C4-2B (cell line): ENCODE data around the gene FBLIM1.

ENCODE experiments used
- ZFX ChIP-seq: fragments of 450-650 bp; IDR thresholded peaks from 2 replicates; pipeline ENCODE4 v1.6.1; 2017
- TF ChIP-seq, protein P1 (sequence below): fragments of 450-650 bp; conservative IDR thresholded peaks from 2 replicates; pipeline ENCODE4 v1.5.1; 2017; ENCODE audit warnings: mild to moderate bottlenecking

DNA sequence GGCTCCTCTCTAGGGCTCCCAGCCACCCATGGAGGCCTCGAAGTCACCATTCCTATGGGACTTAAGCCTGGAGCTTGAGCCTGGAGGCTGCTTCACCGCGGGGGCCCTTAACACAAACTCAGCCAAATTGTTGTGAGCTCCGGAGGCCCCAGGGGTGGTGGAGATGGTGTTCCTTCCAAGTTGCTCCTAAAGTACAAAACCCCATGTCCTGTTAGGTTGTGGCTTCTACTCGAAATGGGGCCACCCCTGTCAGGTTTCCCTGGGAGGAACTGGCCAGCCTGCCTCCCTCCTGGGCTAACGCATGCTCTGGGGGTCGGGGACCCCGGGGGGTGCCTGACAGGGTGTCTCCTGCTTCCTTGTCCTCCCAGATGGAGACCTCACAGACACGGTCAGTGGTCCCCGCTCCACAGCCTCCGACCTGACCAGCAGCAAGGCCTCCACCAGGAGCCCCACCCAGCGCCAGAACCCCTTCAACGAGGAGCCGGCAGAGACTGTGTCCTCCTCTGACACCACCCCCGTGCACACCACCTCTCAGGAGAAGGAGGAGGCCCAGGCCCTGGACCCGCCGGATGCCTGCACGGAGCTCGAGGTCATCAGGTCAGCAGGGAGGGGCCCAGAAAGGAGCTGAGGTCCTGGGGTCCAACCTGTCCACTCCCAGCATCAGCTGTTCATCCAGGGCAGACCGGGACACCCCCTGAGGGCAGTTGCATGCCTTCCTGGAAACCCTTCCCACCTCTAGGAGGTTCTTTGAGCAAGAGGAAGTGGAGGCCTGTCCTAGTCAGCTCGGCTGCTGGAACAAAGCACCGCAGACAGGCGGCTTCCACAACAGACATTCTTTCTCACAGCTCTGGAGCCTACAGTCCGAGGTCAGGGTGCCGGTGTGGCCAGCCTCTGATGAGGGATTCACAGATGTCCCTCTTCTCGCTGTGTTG is 33.4 kb upstream of the FBLIM1 start:
- TF ChIP-seq, protein P1, sequence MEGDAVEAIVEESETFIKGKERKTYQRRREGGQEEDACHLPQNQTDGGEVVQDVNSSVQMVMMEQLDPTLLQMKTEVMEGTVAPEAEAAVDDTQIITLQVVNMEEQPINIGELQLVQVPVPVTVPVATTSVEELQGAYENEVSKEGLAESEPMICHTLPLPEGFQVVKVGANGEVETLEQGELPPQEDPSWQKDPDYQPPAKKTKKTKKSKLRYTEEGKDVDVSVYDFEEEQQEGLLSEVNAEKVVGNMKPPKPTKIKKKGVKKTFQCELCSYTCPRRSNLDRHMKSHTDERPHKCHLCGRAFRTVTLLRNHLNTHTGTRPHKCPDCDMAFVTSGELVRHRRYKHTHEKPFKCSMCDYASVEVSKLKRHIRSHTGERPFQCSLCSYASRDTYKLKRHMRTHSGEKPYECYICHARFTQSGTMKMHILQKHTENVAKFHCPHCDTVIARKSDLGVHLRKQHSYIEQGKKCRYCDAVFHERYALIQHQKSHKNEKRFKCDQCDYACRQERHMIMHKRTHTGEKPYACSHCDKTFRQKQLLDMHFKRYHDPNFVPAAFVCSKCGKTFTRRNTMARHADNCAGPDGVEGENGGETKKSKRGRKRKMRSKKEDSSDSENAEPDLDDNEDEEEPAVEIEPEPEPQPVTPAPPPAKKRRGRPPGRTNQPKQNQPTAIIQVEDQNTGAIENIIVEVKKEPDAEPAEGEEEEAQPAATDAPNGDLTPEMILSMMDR = no peak
- TF ChIP-seq ZFX = no peak
